RPMI8226 (cell line): ENCODE results near the gene LGALS3.

Source experiments
- DNase-seq: peaks from one replicate; pipeline ENCODE4 v3.0.0-alpha.2; 2015

Gene LGALS3

GRCh38 chr14:55115460-55115859 is 13.6 kb upstream of the LGALS3 start:
- DNase-seq, result no peak

GRCh38 chr14:55115861-55116245 is 13.2 kb upstream of the LGALS3 start:
- no peak for DNase-seq

- DNase-seq, result no peak
Observed at GRCh38 chr14:55116246-55117030, 12.6 kb upstream of the LGALS3 start.

GRCh38 chr14:55117803-55118441 is 11.1 kb upstream of the LGALS3 start:
- DNase-seq, result no peak

GRCh38 chr14:55118761-55119160 is 10.3 kb upstream of the LGALS3 start:
- no peak for DNase-seq

GRCh38 chr14:55120571-55121495 is 8.2 kb upstream of the LGALS3 start:
- no peak for DNase-seq

GRCh38 chr14:55121628-55122439 is 7.2 kb upstream of the LGALS3 start:
- DNase-seq, result no peak

GRCh38 chr14:55122440-55122986 is 6.5 kb upstream of the LGALS3 start:
- no peak for DNase-seq

GRCh38 chr14:55123101-55123500 is 6.0 kb upstream of the LGALS3 start:
- no peak for DNase-seq

- DNase-seq, result no peak
Observed at GRCh38 chr14:55123852-55124639, 5.0 kb upstream of the LGALS3 start.

- DNase-seq, result no peak
Observed at GRCh38 chr14:55124774-55125386, 4.2 kb upstream of the LGALS3 start.

GRCh38 chr14:55125403-55125802 is 3.6 kb upstream of the LGALS3 start:
- peak; percentile 3 for DNase-seq

GRCh38 chr14:55126034-55126433 is 3.0 kb upstream of the LGALS3 start:
- no peak for DNase-seq

GRCh38 chr14:55126932-55127459 is 2.1 kb upstream of the LGALS3 start:
- no peak for DNase-seq

GRCh38 chr14:55127460-55127951 is 1.5 kb upstream of the LGALS3 start:
- no peak for DNase-seq

- DNase-seq, result no peak
Observed at GRCh38 chr14:55128386-55129085, 516 bp upstream of the LGALS3 start.

- DNase-seq, result peak; percentile 20
Observed at GRCh38 chr14:55129428-55130195, 560 bp downstream of the LGALS3 start.

- no peak for DNase-seq
Observed at GRCh38 chr14:55130196-55130550, 1.1 kb downstream of the LGALS3 start.
